Smooth muscle cell (in vitro differentiated cells): ENCODE data around the gene RHBDD2. TPM values are rescaled to one million over a fixed set of nuclear protein-coding genes. Genes with fewer than 3 reads are reported as not detected.
"Not testable (repeated sequence)": the region's sequence is repeated elsewhere in the genome, so short reads cannot be mapped to it uniquely, and the experiment has no call there.

Source experiments
- DNase-seq: peaks from one replicate; lab custom pipeline; 2025; ENCODE audit not compliant: unreplicated experiment; lab: John Stamatoyannopoulos, UW
- H2AFZ ChIP-seq: fragments of 200-600 bp; sonication (generic); 2 replicates; pipeline ENCODE4 v1.6.0; 2016; ENCODE audit warnings: antibody characterized with exemption, low read depth, mild to moderate bottlenecking
- H3F3A ChIP-seq: fragments of 200-600 bp; sonication (generic); 2 replicates; pipeline ENCODE4 v1.6.0; 2017; ENCODE audit warnings: antibody characterized with exemption, low read depth
- H3K27ac ChIP-seq: fragments of 200-600 bp; sonication (generic); 2 replicates; pipeline ENCODE4 v1.5.1; 2016; ENCODE audit warnings: low read depth, mild to moderate bottlenecking
- H3K27me3 ChIP-seq: fragments of 200-600 bp; sonication (generic); 2 replicates; pipeline ENCODE4 v1.6.1; 2016; ENCODE audit warnings: low read depth, mild to moderate bottlenecking
- H3K36me3 ChIP-seq: fragments of 200-600 bp; sonication (generic); 2 replicates; pipeline ENCODE4 v1.5.1; 2016; ENCODE audit warnings: low read depth
- H3K4me1 ChIP-seq: fragments of 200-600 bp; sonication (generic); 2 replicates; pipeline ENCODE4 v1.5.1; 2016; ENCODE audit warnings: low read depth
- H3K4me2 ChIP-seq: fragments of 200-600 bp; sonication (generic); 2 replicates; pipeline ENCODE4 v1.6.0; 2016; ENCODE audit warnings: mild to moderate bottlenecking
- H3K4me3 ChIP-seq: fragments of 200-600 bp; sonication (generic); 2 replicates; pipeline ENCODE4 v1.5.1; 2016; ENCODE audit warnings: mild to moderate bottlenecking
- H3K79me2 ChIP-seq: fragments of 200-600 bp; sonication (generic); 2 replicates; pipeline ENCODE4 v1.6.0; 2016; ENCODE audit warnings: low read depth, mild to moderate bottlenecking
- H3K9ac ChIP-seq: fragments of 200-600 bp; sonication (generic); 2 replicates; pipeline ENCODE4 v1.6.0; 2016; ENCODE audit warnings: low read depth
- H3K9me3 ChIP-seq: fragments of 200-600 bp; sonication (generic); replicated peaks from 2 replicates; pipeline ENCODE4 v1.5.1; 2016; ENCODE audit warnings: low read depth
- H4K20me1 ChIP-seq: fragments of 200-600 bp; sonication (generic); 2 replicates; pipeline ENCODE4 v1.6.0; 2016; ENCODE audit warnings: low read depth
- CTCF ChIP-seq: fragments of 200-600 bp; sonication (generic); IDR thresholded peaks from 2 replicates; pipeline ENCODE4 v1.5.1; 2017; ENCODE audit warnings: borderline replicate concordance, mild to moderate bottlenecking, antibody characterized with exemption; ENCODE audit not compliant: insufficient read depth, poor library complexity, severe bottlenecking
- WGBS: methylation state at CpG from one replicate; pipeline ENCODE4 v1.1.7; 2016; ENCODE audit warnings: low lambda C conversion rate; 5-methylcytosine and 5-hydroxymethylcytosine counted together
- polyA plus RNA-seq: library from polyadenylated mRNA; unstranded; fragments of >200 nt; fragmentation: Nextera tagmentation; extraction: Ambion mirVana; gene quantifications from 2 replicates; pipeline ENCODE4 v1.2.1, GENCODE V29; 2016
- total RNA-seq: library from RNA; depleted of rRNA; stranded (reverse); fragments of >200 nt; gene quantifications from 2 replicates; pipeline ENCODE4 v1.2.3, GENCODE V29; 2014

The RHBDD2 gene
- total and polyA plus RNA-seq, 2 experiments from 2014 or later, result 43.9 to 105 TPM

- H3K4me3 ChIP-seq, result no peak overlapping the region
- no peaks in the 10 kb centered on the region for H3K27me3 ChIP-seq
- H3K36me3 ChIP-seq, result no peaks in the 10 kb centered on the region
- H3K27ac ChIP-seq, result no peak overlapping the region
- H3K4me2 ChIP-seq, result no peak overlapping the region
- no peak for DNase-seq
- no peaks in the 10 kb centered on the region for H3K9me3 ChIP-seq
- H4K20me1 ChIP-seq, result no peaks in the 10 kb centered on the region
- H2AFZ ChIP-seq, result no peak overlapping the region
- H3K4me1 ChIP-seq, result no peaks in the 10 kb centered on the region
- WGBS, result 89% methylated on average over 29 of the region's 29 CpGs
- no peaks in the 10 kb centered on the region for H3K79me2 ChIP-seq
- H3K9ac ChIP-seq, result no peak overlapping the region
- no peak for TF ChIP-seq CTCF
- no peaks in the 10 kb centered on the region for H3F3A ChIP-seq
Measured at GRCh38 chr7:75835688-75836285, 43.0 kb upstream of the RHBDD2 start.

GRCh38 chr7:75836798-75837197 lies 42.0 kb upstream of the RHBDD2 start:
- H3K27ac ChIP-seq, result no peak overlapping the region
- no peak overlapping the region for H3K4me3 ChIP-seq
- H3K27me3 ChIP-seq, result no peaks in the 10 kb centered on the region
- H4K20me1 ChIP-seq, result no peaks in the 10 kb centered on the region
- no peaks in the 10 kb centered on the region for H3K4me1 ChIP-seq
- H3K36me3 ChIP-seq, result no peaks in the 10 kb centered on the region
- no peak for DNase-seq
- no peaks in the 10 kb centered on the region for H3F3A ChIP-seq
- H3K9me3 ChIP-seq, result no peaks in the 10 kb centered on the region
- H3K79me2 ChIP-seq, result no peaks in the 10 kb centered on the region
- WGBS, result 97% methylated on average over 7 of the region's 7 CpGs
- H3K9ac ChIP-seq, result no peak overlapping the region
- no peak overlapping the region for H3K4me2 ChIP-seq
- no peak overlapping the region for H2AFZ ChIP-seq
- TF ChIP-seq CTCF, result no peak

- not testable (repeated sequence) for H3K4me3 ChIP-seq, H3K36me3 ChIP-seq, H3K4me1 ChIP-seq, H2AFZ ChIP-seq, H4K20me1 ChIP-seq, H3K9ac ChIP-seq, H3K27me3 ChIP-seq, H3K4me2 ChIP-seq, H3K79me2 ChIP-seq, H3K9me3 ChIP-seq, DNase-seq, H3F3A ChIP-seq, H3K27ac ChIP-seq
- WGBS, result 85% methylated on average over 14 of the region's 14 CpGs
Measured at GRCh38 chr7:75838281-75838930, 40.4 kb upstream of the RHBDD2 start.

GRCh38 chr7:75840029-75840428 lies 38.8 kb upstream of the RHBDD2 start:
- Histone ChIP-seq H3K4me1 (no peaks in the 10 kb centered on the region), H3K36me3 (no peaks in the 10 kb centered on the region), H3K79me2 (no peaks in the 10 kb centered on the region), H3K27ac (no peak overlapping the region), H3K9ac (no peak overlapping the region), H3F3A (peaks cover 3% of the 10 kb centered on the region), H4K20me1 (no peaks in the 10 kb centered on the region), H3K27me3 (no peaks in the 10 kb centered on the region), H2AFZ (no peak overlapping the region), H3K4me3 (no peak overlapping the region), H3K9me3 (no peaks in the 10 kb centered on the region), H3K4me2 (no peak overlapping the region)
- 85% methylated on average over 3 of the region's 3 CpGs for WGBS
- no peak for DNase-seq
- no peak for TF ChIP-seq CTCF
